GM19455 (cell line): ENCODE data around the gene TESMIN.

Experiments used
- ATAC-seq: cut with Tn5 transposase; IDR thresholded peaks from one replicate; pipeline ENCODE4 v1.9.1; 2021; ENCODE audit not compliant: unreplicated experiment

TESMIN gene

GRCh38 chr11:68763181-68763721, 11.9 kb upstream of the TESMIN start:
- ATAC-seq: no peak

DNA sequence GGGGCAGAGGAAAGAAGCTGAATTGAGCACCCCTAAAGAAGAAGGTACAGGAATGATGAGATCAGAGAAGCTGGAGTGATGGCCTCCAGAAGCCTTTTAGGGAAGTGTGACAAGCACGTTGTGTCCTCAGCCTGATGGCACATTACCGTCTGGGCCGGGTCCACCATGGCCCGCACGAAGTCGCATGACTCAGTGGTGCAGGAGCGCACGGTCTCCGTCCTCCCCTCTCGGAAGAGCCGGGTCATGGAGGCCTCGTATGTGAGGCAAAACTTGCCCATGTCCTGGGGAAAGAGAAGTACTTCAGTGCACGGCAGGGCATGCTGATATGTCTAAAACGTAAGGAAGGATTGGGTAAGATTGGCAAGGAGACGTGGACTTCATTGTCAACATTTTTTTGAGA, 11.2 kb upstream of the TESMIN start:
- ATAC-seq: no peak

GRCh38 chr11:68761801-68762200, 10.5 kb upstream of the TESMIN start:
- ATAC-seq: no peak

DNA sequence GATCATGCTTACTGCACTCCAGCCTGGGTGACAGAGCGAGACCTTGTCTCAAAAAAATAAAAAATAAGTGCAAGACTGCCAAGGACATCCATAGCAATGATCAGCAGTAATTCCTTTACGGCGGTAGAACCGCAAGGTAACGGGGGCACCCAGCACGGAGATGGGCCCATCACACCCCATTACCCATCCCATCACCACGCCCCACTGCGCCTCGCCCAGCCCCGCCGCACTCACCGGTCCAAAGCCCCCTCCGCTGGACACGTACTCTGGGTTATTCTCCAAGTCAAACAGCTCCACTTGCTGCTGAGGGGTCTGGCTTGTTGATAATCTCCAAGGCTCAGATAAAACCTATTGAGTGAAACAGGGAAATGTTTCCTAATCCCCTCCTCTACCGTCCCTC, 8.7 kb upstream of the TESMIN start:
- ATAC-seq: no peak

DNA sequence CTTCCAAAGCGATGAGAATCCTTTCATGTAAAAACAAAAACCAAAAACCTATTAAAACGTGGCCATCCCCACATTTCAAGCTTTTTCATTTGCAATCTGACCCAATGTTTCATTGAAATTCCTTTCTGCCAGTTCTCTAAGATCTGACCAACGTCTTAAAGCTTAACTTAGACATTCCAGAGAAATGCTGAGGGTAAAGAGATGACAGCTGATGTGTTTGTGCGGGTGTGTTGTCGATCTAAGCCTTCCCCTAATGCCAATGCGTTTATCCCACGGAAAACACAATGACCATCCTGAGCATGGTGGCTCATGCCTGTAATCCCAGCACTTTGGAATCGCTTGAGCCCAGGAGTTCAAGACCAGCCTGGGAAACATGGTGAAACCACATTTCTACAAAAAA, 6.4 kb upstream of the TESMIN start:
- no peak for ATAC-seq

- no peak for ATAC-seq
Measured at GRCh38 chr11:68756171-68756766, 4.9 kb upstream of the TESMIN start.

- ATAC-seq: no peak
Measured at GRCh38 chr11:68753300-68753699, 2.0 kb upstream of the TESMIN start.

- no peak for ATAC-seq
Measured at GRCh38 chr11:68751004-68751325, 355 bp downstream of the TESMIN start.

DNA sequence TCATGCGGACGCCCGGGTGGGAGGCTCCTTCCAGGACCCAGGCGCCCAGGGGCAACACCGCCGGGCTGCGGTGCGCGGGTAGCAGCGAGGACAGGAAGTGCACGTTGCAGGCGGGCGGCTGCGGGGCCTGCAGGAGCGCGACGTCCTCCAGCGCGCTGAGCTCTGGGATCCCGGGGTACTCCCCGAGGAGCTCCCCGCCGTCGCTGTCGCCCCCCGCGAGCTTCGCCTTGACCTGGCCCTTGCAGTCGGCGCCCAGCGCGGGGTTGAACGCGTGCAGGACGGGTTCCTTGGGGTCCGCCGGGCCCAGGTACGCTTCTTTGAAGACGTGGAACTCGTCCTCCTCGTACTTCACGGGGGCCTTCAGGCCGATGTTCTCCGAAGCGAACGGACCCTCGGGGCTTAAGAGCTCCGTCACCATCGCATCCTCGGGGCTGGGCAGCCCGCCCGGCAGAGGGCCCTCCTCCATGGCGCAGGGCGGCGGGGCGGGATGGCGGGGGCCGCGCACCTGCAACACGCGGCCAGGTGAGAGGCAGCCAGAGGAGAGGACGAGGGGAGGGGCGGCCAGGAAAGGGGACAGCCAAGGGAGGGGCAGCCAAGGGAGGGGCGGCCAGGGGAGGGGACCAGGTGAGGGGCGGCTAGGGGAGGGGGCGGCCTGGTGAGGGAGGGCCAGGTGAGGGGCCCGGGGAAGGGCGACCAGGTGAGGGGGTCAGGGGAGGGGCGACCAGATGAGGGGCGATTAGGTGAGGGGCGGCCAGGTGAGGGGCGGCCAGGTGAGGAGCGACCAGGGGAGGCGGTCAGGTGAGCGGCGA, 921 bp downstream of the TESMIN start:
- ATAC-seq: no peak

DNA sequence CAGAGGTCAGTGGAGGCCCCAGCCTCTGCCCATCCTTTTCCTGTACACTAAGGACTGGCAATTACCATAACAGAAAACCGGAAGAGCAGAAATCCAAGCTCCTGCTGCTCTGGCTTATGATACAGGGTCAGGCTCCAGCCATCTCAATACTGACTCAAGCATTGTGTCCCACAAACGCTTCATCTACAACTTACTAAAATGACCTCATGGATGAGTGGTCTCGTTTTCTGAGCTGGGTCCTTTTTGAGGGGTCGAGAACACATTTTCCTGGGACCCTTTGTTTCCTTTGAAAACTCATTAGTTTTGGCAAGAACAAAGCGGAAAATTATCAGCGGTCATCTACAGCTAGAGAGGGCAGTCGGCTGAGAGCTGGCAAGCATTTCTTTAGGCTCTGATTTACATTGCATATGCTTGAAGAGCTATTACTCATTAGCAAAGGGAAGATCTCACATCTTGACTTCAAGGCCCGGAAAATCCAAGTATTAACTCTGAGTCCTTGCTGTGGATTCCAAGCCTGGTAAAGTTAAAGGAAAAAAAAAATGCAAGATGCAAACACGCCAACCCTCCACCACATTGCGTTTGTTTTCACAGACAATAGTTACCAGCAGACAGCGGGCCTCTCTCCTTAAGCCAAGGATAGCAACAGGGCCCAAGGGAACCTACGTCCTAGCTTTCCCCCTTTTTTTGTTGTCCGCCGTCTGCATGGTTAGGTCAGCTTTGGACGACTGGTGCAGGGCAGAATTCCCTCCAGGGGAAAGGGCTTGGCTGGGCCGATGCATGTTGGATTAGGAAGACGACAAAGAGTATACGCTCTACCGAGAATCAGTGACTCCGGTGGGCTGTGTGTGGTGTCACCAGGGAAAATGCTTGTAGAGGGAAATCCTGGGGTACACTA, 1.8 kb downstream of the TESMIN start:
- ATAC-seq: no peak

- no peak for ATAC-seq
Measured at GRCh38 chr11:68748061-68748460, 3.3 kb downstream of the TESMIN start.

DNA sequence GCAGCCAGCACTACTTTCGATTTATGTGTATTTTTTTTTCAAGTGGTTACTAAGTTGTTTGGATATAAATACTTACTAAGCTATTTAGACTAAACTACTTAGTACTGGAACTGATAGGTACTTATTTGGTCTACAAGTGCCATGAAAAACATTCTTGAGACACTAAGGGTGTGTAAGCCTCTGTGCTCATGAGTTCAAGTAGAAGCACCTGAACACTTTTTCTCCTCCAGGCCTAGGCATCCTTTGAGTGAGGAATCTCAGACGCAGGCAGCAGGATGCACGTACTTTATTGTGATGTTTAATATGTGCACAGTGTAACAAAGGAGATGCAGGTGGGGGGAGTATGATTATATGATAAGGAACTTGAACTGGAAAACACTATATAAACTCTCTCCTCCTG, 7.8 kb downstream of the TESMIN start:
- ATAC-seq: no peak

DNA sequence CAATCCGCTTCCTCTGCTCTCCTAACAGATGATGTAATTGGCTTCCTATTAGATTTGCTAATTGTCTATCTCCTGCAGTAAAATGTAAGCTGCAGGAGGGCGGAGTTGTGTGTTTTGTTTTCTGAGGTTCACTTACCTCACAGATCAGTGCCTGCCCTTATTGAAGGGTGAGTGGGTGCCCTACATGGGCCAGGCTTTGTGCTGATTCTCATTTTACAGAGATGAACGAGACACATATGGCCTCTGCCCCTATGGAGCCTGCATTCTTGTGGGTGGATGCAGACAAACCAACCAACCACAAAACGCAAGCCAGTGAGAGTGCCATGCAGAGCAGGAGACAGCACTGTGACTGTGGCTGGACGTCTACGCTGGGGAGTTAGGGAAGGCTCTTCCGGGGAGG, 9.9 kb downstream of the TESMIN start:
- ATAC-seq: no peak

- ATAC-seq: no peak
Measured at GRCh38 chr11:68735646-68736045, 15.7 kb downstream of the TESMIN start.

- ATAC-seq: no peak
Measured at GRCh38 chr11:68735125-68735524, 16.2 kb downstream of the TESMIN start.

GRCh38 chr11:68734111-68734510, 17.2 kb downstream of the TESMIN start:
- no peak for ATAC-seq

- ATAC-seq: no peak
Measured at GRCh38 chr11:68727783-68728182, 23.5 kb downstream of the TESMIN start.

GRCh38 chr11:68724293-68724692, 27.0 kb downstream of the TESMIN start:
- ATAC-seq: no peak

DNA sequence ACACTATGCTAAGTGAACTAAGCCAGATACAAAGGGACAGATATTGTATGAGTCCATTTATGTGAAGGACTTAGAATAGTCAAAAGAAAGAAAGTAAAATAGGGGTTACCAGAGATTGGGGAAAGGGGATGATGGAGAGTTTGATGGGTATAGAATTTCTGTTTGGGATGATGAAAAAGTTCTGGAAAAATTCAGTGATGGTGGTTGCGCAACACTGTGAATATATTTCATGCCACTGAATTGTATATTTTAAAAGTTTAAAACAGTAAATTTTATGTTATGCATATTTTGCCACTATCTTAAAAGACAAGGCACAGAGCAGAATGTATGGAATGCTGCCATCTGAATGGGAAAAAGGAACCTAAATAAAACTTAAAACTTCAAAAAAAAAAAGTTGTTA, 29.2 kb downstream of the TESMIN start:
- no peak for ATAC-seq

GRCh38 chr11:68721075-68721474, 30.2 kb downstream of the TESMIN start:
- ATAC-seq: no peak

- ATAC-seq: no peak
Measured at GRCh38 chr11:68715456-68716122, 35.7 kb downstream of the TESMIN start.
